Endodermal cell (in vitro differentiated cells): ENCODE data around the gene STK25. TPM values are rescaled to one million over a fixed set of nuclear protein-coding genes. Genes with fewer than 3 reads are reported as not detected.

ENCODE experiments used
- DNase-seq: peaks from one replicate; pipeline ENCODE4 v3.0.0-alpha.2; 2017
- H3K27ac ChIP-seq: 2 replicates; pipeline ENCODE4 v1.5.1; 2013; ENCODE audit warnings: mild to moderate bottlenecking, low read depth, low read length, moderate library complexity
- H3K27me3 ChIP-seq: 2 replicates; pipeline ENCODE4 v1.6.1; 2013; ENCODE audit warnings: mild to moderate bottlenecking, low read length, moderate library complexity; ENCODE audit not compliant: insufficient read depth, control insufficient read depth, poor library complexity, severe bottlenecking
- H3K36me3 ChIP-seq: 2 replicates; pipeline ENCODE4 v1.7.0; 2013; ENCODE audit warnings: mild to moderate bottlenecking, low read length, moderate library complexity; ENCODE audit not compliant: control insufficient read depth, insufficient read depth
- H3K4me1 ChIP-seq: one replicate; pipeline ENCODE4 v1.7.0; 2013; ENCODE audit warnings: low read length; ENCODE audit not compliant: control insufficient read depth, insufficient read depth
- H3K4me3 ChIP-seq: 2 replicates; pipeline ENCODE4 v1.5.1; 2013; ENCODE audit warnings: mild to moderate bottlenecking, low read length, moderate library complexity
- H3K9ac ChIP-seq: 2 replicates; pipeline ENCODE4 v1.6.1; 2013; ENCODE audit warnings: mild to moderate bottlenecking, low read length, moderate library complexity; ENCODE audit not compliant: poor library complexity, severe bottlenecking; ENCODE audit errors: extremely low read depth
- H3K9me3 ChIP-seq: 2 replicates; pipeline ENCODE4 v1.6.1; 2013; ENCODE audit warnings: mild to moderate bottlenecking, low read length, moderate library complexity; ENCODE audit not compliant: control insufficient read depth
- H3K27ac Mint-ChIP-seq: 2 replicates; pipeline ENCODE4 v1.8.0; 2020; ENCODE audit warnings: mixed read lengths
- H3K27me3 Mint-ChIP-seq: 2 replicates; pipeline ENCODE4 v1.8.0; 2021; ENCODE audit warnings: mild to moderate bottlenecking, mixed read lengths; ENCODE audit not compliant: insufficient read depth
- H3K36me3 Mint-ChIP-seq: 2 replicates; pipeline ENCODE4 v1.8.0; 2020; ENCODE audit warnings: low read depth, mixed read lengths
- H3K4me1 Mint-ChIP-seq: 2 replicates; pipeline ENCODE4 v1.8.0; 2020; ENCODE audit warnings: mixed read lengths
- H3K4me3 Mint-ChIP-seq: 2 replicates; pipeline ENCODE4 v1.8.0; 2020; ENCODE audit warnings: mild to moderate bottlenecking, moderate library complexity, mixed read lengths
- H3K9me3 Mint-ChIP-seq: 2 replicates; pipeline ENCODE4 v1.8.0; 2020; ENCODE audit warnings: mild to moderate bottlenecking, mixed read lengths
- WGBS, 2 experiments: methylation state at CpG; one replicate each; pipeline versions ENCODE4 v1.1.5 to v1.1.7; 2013; ENCODE audit warnings: missing lambda C conversion rate in 2 of 2, mixed read lengths in 1 of 2; ENCODE audit not compliant: insufficient coverage in 1 of 2, insufficient read length in 1 of 2; 5-methylcytosine and 5-hydroxymethylcytosine counted together
- total RNA-seq, 2 donors: library from RNA; stranded (reverse); fragmentation: NEBNext Ultra II Directional in 1 of 2; extraction: Animal tissue kit (Norgen Biotek cat#: 25700) in 1 of 2; gene quantifications; 2 replicates in 1 of 2; 3 replicates in 1 of 2; pipeline ENCODE4 v1.2.1, GENCODE V29; 2021
- TF ChIP-seq, protein P1 (sequence below): fragments of 200-600 bp; sonication (generic); conservative IDR thresholded peaks from 2 replicates; pipeline ENCODE4 v1.5.0; 2021; ENCODE audit warnings: antibody characterized with exemption, mild to moderate bottlenecking

STK25 gene
- total RNA-seq, 2 donors from 2014 or later = 226 to 252 TPM

- TF ChIP-seq, protein P1, sequence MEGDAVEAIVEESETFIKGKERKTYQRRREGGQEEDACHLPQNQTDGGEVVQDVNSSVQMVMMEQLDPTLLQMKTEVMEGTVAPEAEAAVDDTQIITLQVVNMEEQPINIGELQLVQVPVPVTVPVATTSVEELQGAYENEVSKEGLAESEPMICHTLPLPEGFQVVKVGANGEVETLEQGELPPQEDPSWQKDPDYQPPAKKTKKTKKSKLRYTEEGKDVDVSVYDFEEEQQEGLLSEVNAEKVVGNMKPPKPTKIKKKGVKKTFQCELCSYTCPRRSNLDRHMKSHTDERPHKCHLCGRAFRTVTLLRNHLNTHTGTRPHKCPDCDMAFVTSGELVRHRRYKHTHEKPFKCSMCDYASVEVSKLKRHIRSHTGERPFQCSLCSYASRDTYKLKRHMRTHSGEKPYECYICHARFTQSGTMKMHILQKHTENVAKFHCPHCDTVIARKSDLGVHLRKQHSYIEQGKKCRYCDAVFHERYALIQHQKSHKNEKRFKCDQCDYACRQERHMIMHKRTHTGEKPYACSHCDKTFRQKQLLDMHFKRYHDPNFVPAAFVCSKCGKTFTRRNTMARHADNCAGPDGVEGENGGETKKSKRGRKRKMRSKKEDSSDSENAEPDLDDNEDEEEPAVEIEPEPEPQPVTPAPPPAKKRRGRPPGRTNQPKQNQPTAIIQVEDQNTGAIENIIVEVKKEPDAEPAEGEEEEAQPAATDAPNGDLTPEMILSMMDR = no peak
- Histone ChIP-seq H3K36me3 (peaks cover 38% of the 10 kb centered on the region), H3K27me3 (no peaks in the 10 kb centered on the region), H3K4me3 (no peak overlapping the region), H3K9me3 (no peaks in the 10 kb centered on the region), H3K4me1 (no peaks in the 10 kb centered on the region), H3K27ac (no peak overlapping the region), H3K9ac (no peak overlapping the region)
- 84 to 92% methylated on average over 8 to 11 of the region's 11 CpGs for WGBS, 2 experiments
- no peak for DNase-seq
- Mint-ChIP-seq H3K36me3 (peaks cover 37% of the 10 kb centered on the region), H3K27ac (no peak overlapping the region), H3K27me3 (no peaks in the 10 kb centered on the region), H3K4me1 (peaks cover 11% of the 10 kb centered on the region), H3K4me3 (no peak overlapping the region), H3K9me3 (no peaks in the 10 kb centered on the region)
Observed at GRCh38 chr2:241502281-241502680, 6.1 kb downstream of the STK25 start.

- no peaks in the 10 kb centered on the region for H3K4me1 ChIP-seq
- H3K36me3 ChIP-seq = peaks cover 46% of the 10 kb centered on the region
- 95 to 97% methylated on average over 13 to 17 of the region's 17 CpGs for WGBS, 2 experiments
- H3K4me3 ChIP-seq = no peak overlapping the region
- no peak overlapping the region for H3K27ac ChIP-seq
- H3K27me3 Mint-ChIP-seq = no peaks in the 10 kb centered on the region
- H3K9me3 ChIP-seq = no peaks in the 10 kb centered on the region
- H3K27me3 ChIP-seq = no peaks in the 10 kb centered on the region
- peaks cover 43% of the 10 kb centered on the region for H3K36me3 Mint-ChIP-seq
- H3K4me3 Mint-ChIP-seq = no peak overlapping the region
- no peaks in the 10 kb centered on the region for H3K9me3 Mint-ChIP-seq
- TF ChIP-seq, protein P1 = no peak
- H3K9ac ChIP-seq = no peak overlapping the region
- DNase-seq = no peak
- H3K4me1 Mint-ChIP-seq = peaks cover 4% of the 10 kb centered on the region
- H3K27ac Mint-ChIP-seq = no peak overlapping the region
Observed at GRCh38 chr2:241501551-241501950, 6.8 kb downstream of the STK25 start.

DNA sequence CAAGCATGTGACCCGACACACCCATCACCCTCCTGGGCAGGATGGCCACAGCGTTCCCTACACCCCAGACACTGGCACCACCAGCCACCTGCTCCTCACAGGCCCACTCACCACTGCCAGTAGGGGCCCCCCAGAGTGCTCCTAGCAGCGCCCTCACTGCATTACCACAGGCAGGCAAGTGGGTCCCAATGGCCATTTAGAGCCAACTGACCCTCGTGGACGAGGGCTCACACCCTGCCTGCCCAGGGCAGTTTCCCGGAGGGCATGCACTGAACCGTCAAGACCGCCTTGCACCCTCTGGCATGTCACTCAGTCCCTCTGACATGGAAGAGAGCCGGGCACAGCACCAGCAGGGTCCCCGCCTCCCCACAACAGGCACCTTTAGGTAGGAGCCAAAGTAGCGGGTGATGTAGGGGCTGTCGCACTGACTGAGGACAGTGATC is 7.3 kb downstream of the STK25 start:
- H3K27me3 ChIP-seq = no peaks in the 10 kb centered on the region
- H3K27ac Mint-ChIP-seq = no peak overlapping the region
- H3K4me3 Mint-ChIP-seq = no peak overlapping the region
- H3K36me3 ChIP-seq = peaks cover 49% of the 10 kb centered on the region
- H3K27ac ChIP-seq = no peak overlapping the region
- H3K4me1 Mint-ChIP-seq = peaks cover 2% of the 10 kb centered on the region
- H3K9me3 Mint-ChIP-seq = no peaks in the 10 kb centered on the region
- TF ChIP-seq, protein P1 = no peak
- no peaks in the 10 kb centered on the region for H3K27me3 Mint-ChIP-seq
- peaks cover 47% of the 10 kb centered on the region for H3K36me3 Mint-ChIP-seq
- H3K9ac ChIP-seq = no peak overlapping the region
- DNase-seq = no peak
- H3K4me3 ChIP-seq = no peak overlapping the region
- no peaks in the 10 kb centered on the region for H3K4me1 ChIP-seq
- H3K9me3 ChIP-seq = no peaks in the 10 kb centered on the region
- WGBS, 2 experiments = 93 to 96% methylated on average over 11 to 12 of the region's 12 CpGs
